Stimulated activated CD4-positive, alpha-beta T cell treated with anti-CD3 and anti-CD28 coated beads, Interleukin-2, amount 100 ng/mL, for 24 hours (primary cell): ENCODE results near the gene RPTOR.

Experiments used
- DNase-seq, 2 donors: peaks; one replicate each; pipeline ENCODE4 v3.0.0-alpha.2; 2020

The RPTOR gene

DNA sequence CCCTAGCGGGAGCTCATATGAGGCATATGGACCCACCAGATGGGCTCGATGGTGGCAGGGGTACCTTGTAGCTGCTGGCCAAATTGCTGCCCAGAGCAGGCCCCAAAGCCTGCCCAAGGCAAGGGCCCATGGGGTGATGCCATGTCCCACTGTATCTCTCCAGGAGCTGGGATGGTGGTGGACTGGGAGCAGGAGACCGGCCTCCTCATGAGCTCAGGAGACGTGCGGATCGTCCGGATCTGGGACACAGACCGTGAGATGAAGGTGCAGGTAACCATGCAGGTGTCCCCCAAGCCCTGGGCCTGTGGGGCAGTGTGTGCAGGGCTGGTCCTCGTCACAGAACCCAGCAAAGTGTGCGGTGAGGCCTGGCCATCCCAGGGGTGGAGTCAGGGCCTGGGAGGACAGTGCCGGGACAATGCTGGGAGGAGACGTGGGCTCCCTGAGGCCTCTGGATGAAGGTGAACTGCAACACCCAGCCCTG lies 412.9 kb downstream of the RPTOR start:
- no peak for DNase-seq

DNA sequence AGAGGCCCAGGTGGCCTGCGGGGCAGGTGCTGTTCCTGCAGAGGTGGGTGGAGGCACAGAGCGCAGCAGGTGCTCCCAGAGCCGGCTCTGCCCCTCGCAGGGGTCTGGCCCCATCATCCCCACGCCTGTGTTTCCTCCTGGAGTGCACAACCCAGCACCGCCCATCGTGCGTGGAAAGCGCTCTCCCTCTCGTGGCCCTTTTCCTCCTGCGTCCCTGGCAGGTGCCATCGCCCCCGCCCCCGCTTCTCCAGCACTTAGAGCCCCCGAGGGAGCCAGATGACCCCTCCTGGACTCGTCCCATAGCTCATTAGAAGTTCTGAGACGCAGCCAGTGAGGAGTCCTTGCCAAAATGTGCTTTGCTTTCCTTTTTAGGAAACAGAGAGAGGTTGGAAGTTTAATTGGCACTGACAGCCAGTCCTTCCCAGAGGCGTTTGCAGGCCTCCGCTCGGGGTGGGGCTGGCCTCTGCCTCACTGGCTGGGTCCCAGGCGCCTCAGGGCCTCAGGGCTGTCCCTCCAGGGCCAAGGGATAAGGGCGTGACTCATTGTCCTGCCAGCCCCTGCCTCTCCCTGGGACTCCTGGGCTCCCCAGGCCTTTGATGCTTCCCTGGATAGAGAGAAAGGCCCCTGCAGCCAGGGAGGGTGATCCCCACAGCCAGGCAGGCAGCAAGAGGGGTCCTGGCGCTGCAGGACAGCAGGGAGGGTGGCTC lies 414.8 kb downstream of the RPTOR start:
- DNase-seq: no peak

DNA sequence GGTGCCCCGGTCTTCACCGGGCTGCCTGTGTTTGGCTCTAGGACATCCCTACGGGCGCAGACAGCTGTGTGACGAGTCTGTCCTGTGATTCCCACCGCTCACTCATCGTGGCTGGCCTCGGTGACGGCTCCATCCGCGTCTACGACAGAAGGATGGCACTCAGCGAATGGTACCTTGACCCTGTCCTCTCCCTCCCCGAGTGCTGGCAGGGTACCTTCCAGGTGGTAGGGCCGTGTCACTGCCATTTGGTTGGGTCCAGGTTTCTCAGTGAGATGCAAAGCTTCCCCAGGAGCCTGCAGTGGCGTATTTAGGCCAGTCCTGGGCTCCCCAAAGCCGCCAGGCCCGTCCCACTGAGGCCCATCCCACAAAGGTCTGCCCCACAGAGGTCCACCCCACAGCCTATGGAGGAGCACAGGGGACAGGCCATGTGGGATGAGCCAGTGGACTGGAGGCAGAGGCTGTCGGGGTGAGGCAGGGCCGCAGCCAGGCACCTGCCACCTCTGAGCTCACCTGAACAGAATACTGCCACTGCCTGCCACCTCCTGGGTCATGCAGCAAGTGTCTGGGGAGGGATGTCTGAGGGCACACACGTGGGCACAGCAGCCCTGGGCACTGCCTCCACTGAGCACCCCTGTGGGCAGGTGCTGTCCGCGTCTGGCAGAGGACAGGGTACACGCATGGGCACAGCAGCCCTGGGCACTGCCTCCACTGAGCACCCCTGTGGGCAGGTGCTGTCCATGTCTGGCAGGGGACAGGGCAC lies 415.6 kb downstream of the RPTOR start:
- DNase-seq: no peak

DNA sequence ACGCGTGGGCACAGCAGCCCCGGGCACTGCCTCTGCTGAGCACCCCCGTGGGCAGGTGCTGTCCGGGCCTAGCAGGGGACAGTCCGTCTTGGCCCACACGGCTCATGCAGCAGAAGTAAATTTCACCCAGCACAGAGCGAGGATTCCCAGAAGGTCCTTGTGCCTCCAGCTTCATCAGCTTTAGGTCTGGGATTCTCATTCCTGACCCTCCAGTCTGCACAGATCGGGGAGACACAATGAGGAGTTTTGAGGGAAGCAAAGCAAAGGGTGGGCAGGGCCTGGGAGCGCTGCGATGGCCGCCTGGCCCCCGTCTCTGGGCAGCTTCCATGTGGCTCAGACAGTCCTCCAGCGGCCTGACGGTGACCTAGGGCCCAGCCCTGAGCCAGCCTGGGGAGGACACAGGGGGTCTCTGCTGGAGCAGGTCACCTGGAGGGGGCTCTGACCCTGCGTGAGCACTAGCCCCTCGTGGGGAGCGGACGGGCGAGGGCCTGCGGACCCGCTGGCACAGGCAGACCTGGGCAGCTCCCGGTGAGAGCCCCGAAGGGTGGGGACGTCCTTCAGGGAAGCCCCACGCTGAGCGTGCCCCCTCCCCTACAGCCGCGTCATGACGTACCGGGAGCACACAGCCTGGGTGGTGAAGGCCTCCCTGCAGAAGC lies 416.3 kb downstream of the RPTOR start:
- DNase-seq: no peak

DNA sequence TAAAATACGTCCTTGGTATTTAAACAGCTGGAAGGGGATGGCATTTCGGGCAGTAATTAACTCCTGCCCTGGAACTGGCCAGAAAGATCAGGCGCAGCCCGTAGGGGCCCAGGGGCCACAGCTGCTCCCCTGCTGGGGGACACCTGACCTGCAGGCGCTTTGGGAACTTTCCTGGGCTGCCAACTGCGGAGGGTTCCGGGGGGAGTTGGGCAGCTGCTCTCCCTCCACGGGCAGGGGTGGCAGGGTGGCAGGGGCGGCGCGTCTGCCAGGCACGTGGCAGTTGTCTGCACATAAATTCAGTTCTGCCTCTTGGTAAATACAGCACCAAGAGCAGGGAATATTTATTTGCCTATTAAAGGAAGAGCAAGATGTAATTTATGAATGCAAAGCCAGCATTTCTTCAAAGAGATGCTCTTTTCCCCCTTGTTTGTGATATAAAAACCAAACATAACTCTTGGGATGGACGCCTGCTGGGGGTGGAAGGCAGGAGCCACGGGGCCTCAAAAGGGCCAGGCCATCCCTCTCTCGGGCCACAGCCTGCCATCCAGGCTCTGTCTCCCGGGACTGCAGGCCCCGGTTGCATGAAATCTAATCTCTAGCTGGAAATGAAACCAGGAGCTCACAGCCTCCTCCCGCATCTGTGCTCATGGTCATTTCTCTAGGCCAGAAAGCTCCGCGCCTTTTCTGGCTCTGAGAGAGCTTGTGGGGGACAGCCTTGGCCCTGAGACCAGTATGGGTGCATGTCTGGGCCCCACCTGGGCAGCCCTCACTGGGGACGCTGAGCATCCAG lies 417.1 kb downstream of the RPTOR start:
- DNase-seq: no peak

DNA sequence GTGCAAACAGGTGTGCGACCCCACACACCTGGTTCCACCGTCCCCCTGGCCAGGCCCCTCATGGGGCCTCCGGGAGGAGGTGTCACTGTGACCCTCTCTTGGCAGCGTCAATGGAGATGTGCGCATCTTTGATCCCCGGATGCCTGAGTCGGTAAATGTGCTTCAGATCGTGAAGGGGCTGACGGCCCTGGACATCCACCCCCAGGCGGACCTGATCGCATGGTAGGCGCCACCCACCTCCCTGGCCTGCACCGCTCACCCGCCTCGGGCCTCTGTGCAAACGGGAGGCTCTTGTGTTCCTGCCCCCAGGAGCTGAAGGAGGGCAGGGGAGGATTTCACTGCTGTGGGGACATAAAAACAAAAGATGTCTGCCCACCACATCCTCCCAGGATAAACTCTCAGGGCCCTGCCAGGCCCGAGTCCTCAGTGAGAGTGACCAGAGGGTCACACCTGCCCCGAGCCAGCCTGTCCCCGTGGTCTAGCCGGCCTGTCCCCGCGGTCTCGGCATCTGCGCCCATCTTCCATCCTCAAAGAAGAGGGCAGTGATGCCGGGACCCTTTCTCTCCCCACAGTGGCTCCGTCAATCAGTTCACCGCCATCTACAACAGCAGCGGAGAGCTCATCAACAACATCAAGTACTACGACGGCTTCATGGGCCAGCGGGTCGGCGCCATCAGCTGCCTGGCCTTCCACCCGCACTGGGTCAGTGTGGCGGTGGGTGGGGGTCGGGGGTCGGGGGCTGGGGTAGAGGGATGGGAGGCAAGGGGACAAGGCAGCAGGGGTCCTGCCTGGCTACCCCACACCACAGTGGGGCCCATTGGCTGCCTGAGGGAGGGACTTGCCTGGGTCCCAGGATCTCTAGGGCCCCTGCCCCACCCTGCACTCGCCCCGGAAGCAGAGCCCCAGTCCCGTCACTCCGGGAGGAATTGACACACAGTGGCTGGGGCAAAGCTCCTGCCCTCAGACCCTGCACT lies 418.0 kb downstream of the RPTOR start:
- DNase-seq: no peak

DNA sequence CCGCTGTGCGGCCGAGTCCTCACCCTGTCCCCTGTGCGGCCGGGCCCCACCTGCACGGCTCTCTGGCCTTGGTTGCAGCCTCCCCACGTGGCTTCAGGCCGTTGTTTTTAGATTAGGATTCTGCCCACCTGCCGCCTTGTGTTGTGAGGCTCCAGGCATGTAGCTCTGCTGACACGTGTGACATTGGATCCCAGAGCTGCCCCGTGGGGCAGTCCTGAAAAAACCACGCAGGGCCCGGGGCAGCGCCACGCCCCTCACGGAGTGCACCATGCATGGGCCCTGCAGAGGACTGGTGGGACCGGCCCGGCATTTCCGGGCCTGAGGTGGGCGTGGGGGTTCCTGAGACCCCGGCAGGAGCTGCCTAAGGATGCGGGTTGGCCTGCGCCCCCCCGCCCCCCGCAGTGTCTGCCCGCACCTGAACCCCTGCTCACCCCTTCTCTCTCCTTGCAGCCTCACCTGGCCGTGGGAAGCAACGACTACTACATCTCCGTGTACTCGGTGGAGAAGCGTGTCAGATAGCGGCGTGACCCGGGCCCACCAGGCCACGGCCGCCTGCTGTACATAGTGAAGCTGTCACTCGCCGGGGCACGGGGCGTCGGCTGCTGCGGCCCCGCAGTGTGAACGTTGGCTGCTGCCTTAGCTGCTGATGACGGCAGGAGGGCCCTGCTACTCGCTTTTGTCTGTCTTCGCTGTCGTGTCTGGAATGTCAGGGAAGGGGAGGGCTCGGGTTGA lies 419.3 kb downstream of the RPTOR start:
- no peak for DNase-seq

DNA sequence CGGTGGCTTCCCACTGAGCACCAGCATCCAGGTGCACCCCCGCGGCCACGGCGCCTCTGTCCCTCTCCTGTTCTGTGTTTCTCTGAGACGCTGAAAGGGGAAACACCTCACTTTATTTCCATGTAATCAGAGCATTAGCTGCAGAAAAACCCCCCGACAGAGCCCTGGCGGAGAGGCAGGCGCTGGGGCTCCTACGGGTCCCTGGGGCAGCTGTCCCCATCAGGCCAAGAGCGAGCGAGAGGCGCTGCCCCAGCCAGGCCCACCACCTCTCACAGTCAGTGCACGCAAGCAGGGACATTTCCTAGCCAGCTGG lies 419.9 kb downstream of the RPTOR start:
- DNase-seq: no peak

DNA sequence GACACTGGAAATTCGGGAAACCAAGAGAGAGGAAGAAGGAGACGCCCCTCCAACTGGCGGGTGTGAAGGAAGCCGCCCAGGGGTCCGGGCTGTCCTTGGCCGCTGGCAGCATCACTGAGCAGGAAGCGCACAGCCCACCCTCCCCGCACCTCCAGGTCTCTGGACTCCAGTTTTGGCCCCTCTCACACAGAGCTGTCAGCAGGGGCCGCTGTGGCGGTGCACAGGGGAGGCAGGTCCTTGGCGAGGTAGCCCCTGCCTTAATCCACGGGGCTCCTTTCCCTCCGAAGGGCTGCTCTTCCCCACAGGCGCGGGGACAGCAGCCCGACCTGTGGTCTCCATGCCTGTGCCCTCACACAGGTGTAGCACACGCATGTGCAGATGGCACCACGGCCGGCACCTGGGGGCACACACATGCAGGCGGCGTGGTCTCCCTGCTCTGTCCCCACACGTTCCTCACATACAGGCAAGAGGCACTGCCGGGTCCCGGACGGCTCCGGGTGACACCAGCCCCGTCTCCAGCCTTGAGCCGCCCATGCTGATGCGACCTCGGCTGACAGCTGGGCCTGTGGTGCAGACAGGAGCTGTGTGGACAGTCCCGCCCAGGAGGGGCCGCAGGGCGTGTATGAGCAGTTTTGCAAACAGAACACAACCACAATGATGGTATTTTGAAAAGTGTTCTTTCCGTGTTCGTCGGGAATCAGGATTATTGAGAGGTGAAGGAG lies 420.4 kb downstream of the RPTOR start:
- no peak for DNase-seq

DNA sequence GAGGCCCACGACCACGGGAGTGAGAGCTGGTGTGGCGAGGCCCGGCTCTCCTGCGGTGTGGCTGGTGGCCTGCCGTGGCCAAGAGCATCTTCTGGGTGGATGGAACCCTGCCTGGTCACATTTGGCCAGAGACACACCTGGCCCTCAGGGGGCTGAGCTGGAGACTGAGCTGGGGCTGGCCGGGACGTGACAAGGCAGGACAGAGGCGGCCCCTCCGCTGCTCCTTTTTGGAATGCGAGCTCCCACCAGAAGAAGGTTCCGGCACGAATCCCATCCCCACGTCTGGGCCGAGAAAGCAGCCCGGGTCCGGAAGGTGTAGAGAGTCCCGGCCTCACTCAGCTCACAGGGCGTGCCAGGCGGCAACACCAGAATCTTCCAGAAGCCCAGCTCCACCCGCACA lies 421.0 kb downstream of the RPTOR start:
- no peak for DNase-seq

DNA sequence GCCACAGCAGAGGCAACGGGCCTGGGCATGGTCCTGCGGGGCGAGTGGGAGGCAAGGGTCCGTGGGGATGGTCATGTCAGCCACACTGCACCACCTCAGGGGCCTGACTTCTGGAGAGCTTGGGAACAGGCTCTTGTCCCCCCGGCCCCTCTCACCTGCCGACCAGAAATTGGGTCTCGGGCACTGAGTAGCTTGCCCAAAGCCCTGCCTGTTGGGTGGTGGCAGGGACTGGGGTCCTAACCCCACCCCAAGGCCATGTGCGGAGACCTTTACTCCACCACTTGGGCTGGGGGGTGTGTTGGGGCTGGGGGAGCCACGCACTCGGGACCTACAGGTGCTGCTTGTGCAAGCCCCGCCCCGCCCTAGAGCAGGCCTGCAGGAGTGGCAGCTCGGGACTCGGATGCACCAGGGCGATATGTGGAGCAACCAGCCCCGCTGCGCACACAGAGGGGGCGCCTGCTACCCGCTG lies 422.8 kb downstream of the RPTOR start:
- DNase-seq: peak in 1 of 2 donors; percentile 16

DNA sequence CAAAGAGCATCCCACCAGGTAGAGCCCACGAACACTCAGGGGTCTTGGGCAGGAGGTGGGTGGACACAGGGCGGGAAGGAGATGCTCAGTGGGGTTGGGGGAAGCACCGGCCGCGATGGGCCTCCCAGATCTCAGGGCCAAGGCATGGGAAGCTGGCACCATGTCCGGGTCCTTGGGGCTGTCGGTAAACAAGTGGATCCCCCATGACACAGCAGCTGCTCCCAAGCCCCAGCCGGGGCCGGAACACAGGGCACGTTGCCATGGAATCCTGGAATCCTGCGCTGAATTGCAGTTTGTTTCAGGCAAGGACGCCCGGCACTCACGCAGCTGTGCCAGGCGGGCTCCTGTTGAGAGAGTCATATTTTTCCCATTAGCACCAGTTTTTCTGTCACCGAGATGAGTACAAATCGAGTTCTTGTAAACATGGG lies 424.0 kb downstream of the RPTOR start:
- DNase-seq: no peak

DNA sequence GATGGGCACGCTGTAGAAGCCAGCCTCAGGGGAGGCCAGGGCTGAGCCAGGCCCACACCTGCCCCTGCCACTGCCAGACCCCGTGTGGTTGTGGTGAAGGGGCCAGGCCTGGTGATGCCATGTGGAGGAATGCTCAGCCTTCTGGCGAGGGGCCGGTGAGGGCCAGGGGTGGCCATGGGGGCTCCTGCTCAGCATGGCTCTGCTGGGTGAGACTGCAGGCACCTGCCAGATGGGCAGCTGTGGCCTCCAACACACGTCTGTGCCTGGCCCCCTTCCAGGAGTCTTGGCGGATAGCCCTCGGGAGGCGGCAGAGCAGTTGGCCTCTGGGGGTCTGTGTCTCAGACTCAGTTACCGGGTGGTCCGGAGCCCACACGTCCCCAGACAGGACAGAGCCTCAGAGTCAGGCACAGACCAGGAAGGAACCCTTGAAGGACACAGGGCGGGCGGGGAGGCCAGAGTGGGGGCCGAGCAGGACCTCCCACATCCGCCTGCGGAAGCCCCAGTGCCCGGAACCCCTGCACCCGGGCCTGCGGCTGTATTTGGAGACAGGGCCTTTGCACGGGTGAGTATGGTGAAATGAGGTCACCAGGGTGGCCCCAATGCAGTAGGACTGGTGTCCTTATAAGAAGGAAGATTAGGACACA lies 424.5 kb downstream of the RPTOR start:
- no peak for DNase-seq

DNA sequence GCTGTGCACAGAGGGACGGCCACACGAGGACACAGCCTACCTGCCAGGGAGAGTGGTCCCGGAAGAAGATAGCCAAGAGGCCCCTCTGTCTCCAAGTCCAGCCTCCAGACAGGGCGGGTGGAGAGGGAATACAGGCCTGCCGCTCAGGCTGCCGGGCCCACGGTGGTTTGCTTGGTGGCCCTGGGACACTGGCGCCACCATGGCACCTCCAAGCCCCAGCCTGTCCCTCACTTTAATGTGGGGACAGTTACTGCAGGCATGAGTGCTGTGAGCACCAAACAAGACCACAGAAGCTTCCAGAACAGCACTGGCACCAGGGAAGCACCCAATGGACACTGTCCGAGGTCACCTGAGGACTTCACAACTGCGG lies 425.0 kb downstream of the RPTOR start:
- DNase-seq: no peak

DNA sequence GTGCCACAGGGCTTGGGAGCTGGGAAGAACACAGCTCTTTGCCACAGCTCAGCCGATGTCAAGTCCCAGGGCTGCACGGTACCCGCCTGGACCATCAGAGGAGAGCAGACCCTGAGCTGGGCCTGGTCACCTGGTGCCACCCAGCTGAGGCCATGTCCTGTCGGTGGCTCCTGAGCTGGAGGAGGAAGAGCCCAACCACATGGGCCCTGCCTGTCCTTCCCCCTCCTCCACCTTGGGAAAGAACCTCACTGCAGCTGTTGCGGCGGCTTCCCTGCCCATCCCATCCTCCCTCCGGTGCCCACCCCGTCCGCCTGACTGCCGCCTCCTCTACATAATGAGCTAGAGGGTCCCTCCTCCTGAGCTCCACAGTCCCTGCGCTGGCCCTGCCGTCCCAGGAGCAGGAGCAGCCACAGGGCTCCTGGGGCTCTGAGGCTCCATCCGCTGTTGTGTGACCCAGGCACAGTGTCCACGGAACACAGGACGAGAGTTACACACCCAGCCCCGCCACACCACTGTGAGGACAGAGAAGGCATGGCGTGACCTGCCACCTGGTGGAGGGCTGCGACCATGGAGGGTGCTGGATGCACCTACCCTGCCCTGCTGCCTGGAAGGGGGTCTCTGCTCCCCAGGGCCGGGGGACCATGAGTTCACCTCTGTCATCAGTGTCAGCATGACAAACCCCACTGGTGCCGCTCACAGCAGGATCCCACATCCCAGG lies 425.6 kb downstream of the RPTOR start:
- peak; percentile 54 to 65 for DNase-seq

DNA sequence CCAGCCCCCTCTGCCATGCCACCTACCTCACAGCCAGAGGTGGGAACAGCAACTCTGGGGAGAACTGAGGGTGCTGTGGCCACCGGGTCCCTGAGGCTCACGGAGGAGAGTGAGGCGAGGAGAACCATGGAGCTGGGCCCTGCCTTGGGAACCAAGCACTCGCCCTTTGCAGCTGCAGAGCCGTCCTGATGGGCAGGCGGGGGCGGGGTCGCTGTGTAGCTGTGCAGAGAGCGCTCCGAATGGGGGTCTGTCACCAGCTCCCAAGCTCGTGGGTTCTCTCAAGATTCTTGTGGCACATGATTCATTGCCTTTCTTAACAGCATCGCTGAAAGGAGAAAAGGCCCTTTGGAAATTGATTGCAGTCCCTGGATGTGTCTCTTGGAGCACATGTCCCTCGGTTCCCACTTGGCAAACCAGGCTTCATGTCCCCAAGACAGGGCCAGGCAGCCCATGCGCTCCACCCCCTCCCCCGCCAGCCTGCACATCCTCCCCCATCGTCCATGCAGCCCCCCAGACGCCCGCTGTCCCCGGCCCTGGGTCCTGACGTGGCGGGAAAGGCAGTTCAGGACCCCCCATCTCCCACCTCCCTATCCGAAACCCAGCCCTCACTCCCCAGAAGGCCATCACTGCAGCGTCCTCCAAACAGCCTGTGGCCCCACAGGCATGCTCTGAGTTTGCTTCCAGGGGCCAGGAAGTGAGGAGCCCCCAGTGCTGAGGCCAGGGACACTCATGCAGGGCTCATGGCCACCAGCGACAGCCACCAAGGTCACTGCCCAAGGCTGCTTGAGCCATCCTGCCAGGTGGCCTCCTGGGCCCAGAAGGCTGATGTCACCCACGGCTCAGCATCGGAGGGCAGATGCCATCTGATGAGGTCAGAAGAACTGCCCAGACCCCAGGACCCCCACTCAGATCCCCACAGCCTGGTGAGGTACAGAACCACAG lies 426.4 kb downstream of the RPTOR start:
- DNase-seq: no peak

DNA sequence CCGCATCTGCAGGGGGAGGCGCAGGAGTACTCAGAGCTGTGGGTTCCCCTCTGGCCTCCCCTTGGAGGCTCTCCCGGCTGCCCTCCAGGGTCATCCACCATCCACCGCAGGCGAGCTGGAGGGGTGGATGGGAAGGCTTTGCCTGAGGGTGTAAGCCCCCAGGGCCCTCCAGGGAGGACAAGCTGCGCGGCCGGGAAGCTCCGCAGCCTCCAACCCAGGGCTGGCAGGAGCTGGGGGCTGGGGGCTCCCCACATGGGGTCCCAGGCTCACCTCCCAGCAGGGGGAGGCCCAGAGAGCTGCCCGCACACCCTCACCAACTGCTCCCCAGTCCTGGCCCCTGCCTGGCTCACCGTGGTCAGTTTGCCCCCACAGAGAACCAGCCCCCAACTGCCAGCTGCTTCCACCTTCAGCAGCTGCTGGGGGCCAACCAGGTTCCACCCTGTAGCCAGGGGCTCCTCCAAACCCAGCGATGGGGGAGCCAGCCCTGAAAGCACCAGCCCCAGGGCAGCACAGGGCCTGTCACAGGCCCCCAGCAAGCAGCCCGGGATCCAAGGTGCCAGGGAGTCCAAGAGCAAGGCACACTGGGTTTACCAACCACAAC lies 427.2 kb downstream of the RPTOR start:
- DNase-seq: no peak

DNA sequence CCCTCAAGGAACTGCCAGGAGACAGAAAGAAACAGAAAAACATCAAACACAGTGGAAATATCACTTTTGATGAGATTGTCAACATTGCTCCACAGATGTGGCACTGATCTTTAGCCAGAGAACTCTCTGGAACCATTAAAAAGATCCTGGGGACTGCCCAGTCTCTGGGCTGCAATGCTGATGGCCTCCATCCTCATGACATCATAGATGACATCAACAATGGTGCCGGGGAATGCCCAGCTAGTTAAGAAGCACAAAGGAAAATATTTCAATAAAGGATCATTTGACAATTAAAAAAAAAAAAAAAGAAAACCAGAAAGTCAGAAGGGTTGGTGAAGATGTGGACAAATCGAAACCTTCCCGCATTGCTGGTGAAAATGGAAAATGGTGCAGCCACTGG lies 432.1 kb downstream of the RPTOR start:
- DNase-seq: no peak
